A549 treated with Mapracorat at 1 μM for 4 hours (cell line): ENCODE results near the gene PCSK4. TPM values are rescaled to one million over a fixed set of nuclear protein-coding genes. Genes with fewer than 3 reads are reported as not detected.

Source experiments
- total RNA-seq: library from RNA; stranded (reverse); fragments of 200-300 nt; extraction: Qiagen RNA extraction; gene quantifications from 5 replicates; pipeline ENCODE4 v1.2.3, GENCODE V29; 2022

The PCSK4 gene
- 0.52 to 1.2 TPM (median 1.0 TPM) in 5 replicates for total RNA-seq

DNA sequence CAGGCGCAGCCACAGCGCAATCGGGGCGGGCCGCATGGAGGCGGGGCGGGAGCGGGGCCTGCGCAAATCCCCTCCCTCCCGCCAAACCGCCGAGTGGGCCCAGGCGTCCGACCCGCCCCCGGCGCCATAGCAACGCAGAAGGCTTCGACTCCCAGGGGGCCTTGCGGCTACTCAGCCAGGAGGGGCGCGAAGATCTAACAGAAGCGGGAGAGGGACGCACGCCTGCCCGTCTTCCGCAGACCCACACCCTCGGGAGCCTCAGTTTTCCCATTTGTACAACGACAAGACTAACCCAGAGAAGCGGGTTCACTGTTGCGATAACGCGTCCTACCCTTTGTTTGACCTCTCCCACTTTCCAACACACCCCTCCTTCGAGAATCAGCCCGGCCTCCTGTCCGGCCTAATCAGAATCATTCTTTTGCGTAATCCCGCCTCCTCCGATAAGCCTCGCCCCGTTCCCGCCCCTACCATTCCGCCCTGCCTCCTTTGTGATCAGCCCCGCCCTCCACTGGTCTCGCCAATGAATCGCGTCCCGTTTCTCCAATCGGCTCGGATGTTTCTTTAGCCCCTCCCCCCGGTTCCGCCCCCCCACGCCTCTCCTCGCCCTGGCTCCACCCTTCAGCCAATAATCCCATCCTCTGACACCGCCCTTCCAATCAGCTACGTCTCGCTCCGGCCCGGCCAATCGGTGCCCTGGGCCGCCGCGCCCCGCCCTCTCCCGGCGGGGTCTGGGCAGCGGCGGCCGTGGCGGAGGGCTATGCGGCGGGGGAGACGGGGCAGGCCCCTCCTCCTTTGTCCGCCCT is at the start of gene PCSK4:
PCSK4 (minus strand) TSS at position 40 of the 803 bp plus-strand sequence; CDS start at position 36, 4 bp downstream.

DNA sequence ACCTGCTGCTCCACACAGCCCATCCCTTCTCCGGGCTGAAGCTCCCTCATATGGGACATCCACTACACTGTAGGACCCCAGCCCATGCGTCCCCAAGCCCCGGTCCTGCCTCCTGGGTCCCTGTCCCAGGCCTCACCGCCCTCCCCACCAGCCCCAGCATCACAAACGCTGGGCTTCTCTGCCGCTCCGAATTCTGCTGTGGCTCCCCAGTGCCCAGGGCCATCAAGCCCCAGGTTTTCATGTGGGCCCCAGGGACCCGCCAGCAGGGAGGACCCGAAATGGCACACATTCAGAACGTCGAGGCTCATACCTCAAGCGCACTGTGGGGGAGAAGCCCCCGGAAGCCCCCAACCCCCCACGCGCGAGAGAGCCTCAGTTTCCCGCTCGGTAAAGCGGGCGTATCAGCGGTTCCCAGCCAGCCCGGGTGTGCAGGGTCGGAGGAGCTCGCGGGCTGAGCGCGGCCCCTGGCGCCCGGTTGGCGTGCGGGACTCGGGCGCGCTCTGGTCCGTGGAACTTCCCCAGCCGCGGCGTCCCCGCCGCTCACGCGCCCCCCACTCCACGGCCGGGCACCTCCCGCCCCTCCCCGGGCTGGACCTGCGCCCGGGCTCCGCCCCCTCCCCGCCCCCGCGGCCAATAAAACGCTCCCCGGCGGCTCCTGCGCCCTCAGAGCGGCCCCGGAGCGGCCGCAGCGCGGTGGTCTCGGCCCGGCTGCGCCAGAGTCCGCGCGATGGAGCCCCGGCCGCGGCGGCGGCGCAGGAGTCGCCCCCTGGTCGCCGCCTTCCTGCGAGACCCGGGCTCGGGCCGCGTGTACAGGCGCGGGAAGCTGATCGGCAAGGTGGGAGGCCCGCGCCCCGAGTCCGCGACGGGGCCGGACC is 33.5 kb upstream of the PCSK4 start, which contains the start of gene PLK5:
PLK5 (plus strand) TSS at position 666 of the 875 bp plus-strand sequence. CDS start 2,920 bp downstream, outside the sequence.

DNA sequence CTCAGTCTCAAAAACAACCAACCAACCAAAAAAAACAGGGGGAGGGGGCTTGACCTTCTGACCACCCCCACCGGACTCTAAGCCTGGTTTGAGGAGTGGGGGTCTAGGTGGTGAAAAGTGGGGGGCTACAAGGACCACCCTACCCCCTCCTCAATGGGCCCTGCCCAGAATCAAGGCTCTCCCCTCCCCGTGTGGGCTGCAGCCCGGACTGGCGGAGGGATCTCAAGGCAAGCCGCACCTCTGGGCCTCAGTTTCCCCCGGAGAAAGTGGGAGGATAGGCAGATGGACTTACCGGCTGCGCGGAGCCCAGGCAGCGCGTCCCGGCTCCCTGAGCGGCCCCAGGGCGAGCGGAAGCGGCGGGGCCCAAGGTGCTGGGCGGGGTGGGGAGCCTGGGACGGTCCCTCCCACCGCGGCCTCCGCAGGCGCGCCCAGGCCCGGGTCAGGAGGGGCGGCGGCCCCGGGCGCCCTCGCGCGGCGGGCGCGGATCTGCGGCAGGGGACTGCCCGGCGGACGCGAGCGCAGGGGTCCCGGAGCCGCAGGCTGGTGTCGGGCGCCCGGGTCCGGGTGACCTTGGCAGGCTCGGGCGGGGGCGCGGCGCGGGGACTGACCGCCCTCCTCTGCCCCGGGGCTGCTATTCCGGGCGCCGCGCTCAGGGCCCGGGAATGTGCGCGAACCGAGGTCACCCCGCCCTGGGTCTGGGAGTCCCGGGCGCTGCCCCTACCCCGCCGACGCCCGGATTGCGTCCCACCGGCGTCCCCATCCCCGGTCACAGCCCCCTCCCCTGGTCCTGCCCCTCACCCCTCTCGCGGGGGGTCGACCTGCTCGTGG is 22.7 kb upstream of the PCSK4 start, which contains the start of gene ADAMTSL5:
ADAMTSL5 (minus strand) TSS at position 349 of the 828 bp plus-strand sequence. CDS start 2,076 bp downstream, outside the sequence.

DNA sequence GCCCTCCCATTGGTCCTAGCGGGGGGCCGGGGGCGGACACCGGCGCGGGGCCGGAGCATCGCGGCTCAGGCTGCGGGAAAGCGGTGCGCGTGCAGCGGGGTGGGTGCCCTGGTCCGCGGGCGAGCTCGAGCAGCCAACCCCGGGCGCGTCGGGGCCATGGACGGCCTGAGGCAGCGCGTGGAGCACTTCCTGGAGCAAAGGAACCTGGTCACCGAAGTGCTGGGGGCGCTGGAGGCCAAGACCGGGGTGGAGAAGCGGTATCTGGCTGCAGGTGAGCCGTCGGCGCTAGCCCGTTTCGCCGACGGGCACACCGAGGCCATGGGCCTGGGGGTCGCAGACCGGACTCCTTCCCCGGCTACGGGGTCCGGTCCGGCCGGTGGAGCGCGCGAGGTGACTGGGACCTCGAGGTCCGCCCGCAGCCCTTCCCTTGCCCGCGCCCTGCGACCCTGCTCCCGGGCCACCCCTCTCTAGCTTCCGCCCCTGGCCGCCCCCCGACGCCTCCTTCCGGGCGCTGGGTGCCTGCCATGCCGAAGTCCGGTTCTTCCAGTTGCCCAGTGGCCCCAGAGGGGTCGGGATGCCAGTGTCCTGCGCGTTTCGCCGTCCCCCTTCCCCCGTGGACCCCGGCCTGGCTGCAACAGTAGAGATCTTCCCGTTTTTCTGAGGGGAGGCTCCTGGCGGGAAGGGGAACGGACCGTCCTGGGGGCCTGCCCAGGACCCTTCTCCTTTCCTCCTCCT is 1.1 kb upstream of the PCSK4 start, which contains the start of gene REEP6:
REEP6 (plus strand) TSS at position 68 of the 735 bp plus-strand sequence; CDS start at position 157, 89 bp downstream.

DNA sequence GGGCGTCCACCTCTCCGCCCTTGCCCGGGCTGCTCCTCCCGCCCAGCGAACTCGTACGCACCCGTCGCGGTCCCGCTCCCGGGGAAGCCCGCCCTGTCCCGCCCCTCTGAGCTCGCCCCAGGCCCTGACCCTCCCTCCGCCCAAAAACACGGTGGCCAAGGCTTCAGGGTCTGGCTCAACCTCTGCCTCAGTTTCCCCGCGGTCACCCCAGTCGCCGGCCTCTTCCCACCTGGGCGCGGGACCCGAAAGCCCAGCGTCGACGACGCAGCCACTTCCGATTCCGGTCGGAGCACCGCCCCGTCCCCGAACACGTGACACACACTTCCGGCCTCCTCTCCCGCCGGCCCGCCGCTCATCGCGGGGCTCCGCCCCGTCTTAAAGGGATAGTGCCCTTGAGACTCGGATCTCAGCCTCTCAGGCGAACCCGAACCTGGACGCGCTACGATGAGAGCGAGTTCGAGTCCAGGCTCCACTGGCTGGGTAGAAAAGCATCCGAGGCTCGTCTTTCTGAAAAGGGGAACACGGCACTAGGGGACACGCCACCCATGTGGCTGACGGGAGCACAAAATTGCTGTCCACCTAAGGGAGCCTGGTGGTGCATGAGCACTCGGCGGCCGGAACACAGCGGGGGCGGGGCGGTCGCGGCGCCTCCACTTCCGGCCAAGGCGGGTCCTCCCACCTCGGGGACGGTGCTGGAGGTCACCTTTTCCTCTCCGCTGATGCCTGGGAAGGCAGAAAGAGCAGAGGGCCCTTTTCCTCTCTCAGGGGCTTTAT is 11.0 kb downstream of the PCSK4 start, which contains the start of gene C19orf25:
C19orf25 (minus strand) TSS at position 282 of the 774 bp plus-strand sequence. CDS start 312 bp downstream, outside the sequence.

DNA sequence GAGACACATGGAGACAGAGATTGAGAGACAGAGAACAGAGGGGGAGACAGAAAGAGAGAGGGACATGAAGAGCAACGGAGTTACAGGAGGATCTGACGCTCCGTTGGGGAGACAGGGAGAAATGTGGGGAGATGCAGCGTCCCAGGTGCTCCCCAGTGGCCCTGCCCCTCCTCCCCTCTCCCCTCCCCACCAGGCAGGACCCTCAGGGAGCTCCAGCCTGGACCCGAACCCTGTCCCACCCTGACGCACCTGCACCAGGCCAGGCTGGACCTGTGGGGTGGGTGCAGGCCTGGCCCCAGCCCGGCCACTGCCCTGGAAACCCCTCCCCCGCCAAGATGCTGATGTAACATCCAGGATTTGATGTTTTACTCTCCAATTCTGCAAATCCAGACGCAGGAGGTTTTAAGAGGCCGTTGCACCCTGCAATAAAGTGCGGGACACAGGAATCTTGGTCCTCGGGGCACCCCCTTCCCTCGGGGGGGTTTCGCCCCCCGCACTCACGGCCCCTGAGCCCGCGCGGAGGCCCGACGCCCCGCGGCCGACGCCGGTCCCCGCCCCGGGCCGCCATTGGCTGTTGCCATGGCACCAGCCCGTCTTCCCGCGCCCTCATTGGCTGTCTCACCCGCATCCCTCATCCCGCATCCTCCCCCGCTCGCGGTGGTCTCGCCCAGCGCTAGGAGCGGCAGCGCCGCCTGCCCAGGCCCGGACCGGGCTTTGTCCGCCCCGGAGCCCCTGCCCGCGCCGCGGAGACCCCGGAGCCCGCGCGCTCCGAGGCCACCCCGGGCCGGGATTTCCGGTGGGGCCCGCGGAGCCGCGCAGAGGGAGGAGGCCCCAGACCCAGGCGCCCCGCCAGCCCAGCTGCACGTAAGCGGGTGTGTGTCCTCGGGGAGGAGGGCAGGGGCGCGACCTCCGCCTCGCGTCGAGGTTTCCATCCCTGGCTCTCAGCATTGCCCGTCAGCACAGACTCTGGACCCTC is 40.4 kb downstream of the PCSK4 start, which contains the start of gene APC2:
APC2 (plus strand) TSS at position 655 of the 976 bp plus-strand sequence. CDS start 2,881 bp downstream, outside the sequence.

DNA sequence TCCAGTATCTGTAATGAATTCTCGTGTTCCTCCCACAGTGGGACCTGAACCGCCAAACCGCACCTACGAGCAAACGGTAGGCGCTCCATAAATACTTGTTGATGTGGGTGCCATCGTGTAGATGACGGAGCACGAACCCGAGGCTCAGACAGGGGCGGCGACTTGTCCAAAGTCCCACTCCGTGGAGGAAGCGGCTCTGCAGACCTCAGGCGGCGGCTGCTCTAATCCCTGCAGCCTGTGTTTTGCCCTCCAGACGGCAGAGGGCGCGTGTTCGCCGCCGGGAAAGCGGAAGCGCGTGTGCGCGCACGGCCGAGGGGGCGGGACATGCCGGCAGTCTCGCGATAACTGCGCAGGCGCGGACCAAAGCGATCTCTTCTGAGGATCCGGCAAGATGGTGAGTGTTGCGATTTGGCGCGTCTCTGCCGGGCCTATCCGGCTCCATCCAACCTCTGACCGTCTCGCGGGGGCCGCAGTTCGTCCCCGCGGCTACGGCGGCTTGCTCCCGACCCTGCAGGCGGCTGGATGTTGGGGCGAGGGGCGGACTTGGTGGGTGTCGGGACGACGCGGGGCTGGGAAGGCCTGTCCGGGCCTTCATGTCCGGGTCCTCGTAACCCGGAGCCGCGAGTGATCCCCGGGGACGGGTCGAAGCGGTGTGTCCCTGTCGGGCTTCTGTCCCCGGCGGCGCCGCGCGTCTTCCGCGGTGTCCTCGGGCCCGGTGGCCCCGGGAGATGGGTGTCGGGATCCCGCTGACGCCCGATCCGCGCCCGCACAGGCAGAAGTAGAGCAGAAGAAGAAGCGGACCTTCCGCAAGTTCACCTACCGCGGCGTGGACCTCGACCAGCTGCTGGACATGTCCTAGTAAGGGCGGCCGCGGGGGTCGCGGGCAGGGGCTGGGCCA is 51.9 kb downstream of the PCSK4 start, which contains the start of gene RPS15:
RPS15 (plus strand) TSS at position 362 of the 898 bp plus-strand sequence; CDS start at position 392, 30 bp downstream.

Other genes starting within 250 kb of the PCSK4 start
- gene ATP5F1D, start 248.6 kb downstream of the PCSK4 start, total RNA-seq, result 76.6 to 174 TPM (median 172 TPM) in 5 replicates
- gene MIDN, start 241.8 kb downstream of the PCSK4 start, total RNA-seq, result 42.8 to 54.2 TPM (median 50.7 TPM) in 5 replicates
- gene CIRBP, start 221.0 kb downstream of the PCSK4 start, total RNA-seq, result 94.0 to 177 TPM (median 104 TPM) in 5 replicates
- 43.0 to 92.1 TPM (median 78.4 TPM) in 5 replicates for gene FAM174C, start 214.8 kb downstream of the PCSK4 start, total RNA-seq
- gene EFNA2, start 204.5 kb downstream of the PCSK4 start, total RNA-seq, result 1.5 to 2.4 TPM (median 1.7 TPM) in 5 replicates
- 70.5 to 76.7 TPM (median 73.9 TPM) in 5 replicates for gene NDUFS7, start 106.4 kb downstream of the PCSK4 start, total RNA-seq
- gene GAMT, start 88.8 kb downstream of the PCSK4 start, total RNA-seq, result 27.5 to 43.7 TPM (median 40.5 TPM) in 5 replicates
- gene DAZAP1, start 82.8 kb downstream of the PCSK4 start, total RNA-seq, result 74.9 to 108 TPM (median 102 TPM) in 5 replicates
- gene RPS15, start 52.0 kb downstream of the PCSK4 start, total RNA-seq, result 1,432 to 1,976 TPM (median 1,893 TPM) in 5 replicates
- 0.64 to 2.7 TPM (median 1.8 TPM) in 5 replicates for gene APC2, start 40.2 kb downstream of the PCSK4 start, total RNA-seq
- gene C19orf25, start 11.1 kb downstream of the PCSK4 start, total RNA-seq, result 9.1 to 20.0 TPM (median 17.5 TPM) in 5 replicates
- 4.4 to 5.8 TPM (median 4.9 TPM) in 5 replicates for gene REEP6, start 831 bp upstream of the PCSK4 start, total RNA-seq
- gene ADAMTSL5, start 22.7 kb upstream of the PCSK4 start, total RNA-seq, result 2.3 to 3.5 TPM (median 3.4 TPM) in 5 replicates
- gene PLK5, start 33.7 kb upstream of the PCSK4 start, total RNA-seq, result not detected in 5 replicates
- gene MEX3D, start 78.0 kb upstream of the PCSK4 start, total RNA-seq, result 5.9 to 13.5 TPM (median 12.5 TPM) in 5 replicates
- gene MBD3, start 102.5 kb upstream of the PCSK4 start, total RNA-seq, result 32.8 to 54.3 TPM (median 44.6 TPM) in 5 replicates
- 87.9 to 189 TPM (median 174 TPM) in 5 replicates for gene UQCR11, start 115.1 kb upstream of the PCSK4 start, total RNA-seq
- gene TCF3, start 162.3 kb upstream of the PCSK4 start, total RNA-seq, result 48.3 to 69.6 TPM (median 64.1 TPM) in 5 replicates